H7 (cell line): ENCODE data around the gene PEX14. TPM values are rescaled to one million over a fixed set of nuclear protein-coding genes. Genes with fewer than 3 reads are reported as not detected.
A peak's percentile ranks its signal among the peaks of the same experiment; 100 is the strongest.

ENCODE experiments used
- DNase-seq: peaks from one replicate; pipeline ENCODE4 v3.0.0; 2012
- H3K27me3 ChIP-seq: 2 replicates; pipeline ENCODE4 v1.6.0; 2011; ENCODE audit warnings: mild to moderate bottlenecking, low read length; ENCODE audit not compliant: control insufficient read depth, insufficient read depth
- H3K36me3 ChIP-seq: replicated peaks from 2 replicates; pipeline ENCODE4 v1.5.1; 2011; ENCODE audit warnings: low read length; ENCODE audit not compliant: control insufficient read depth, insufficient read depth
- H3K4me3 ChIP-seq: 2 replicates; pipeline ENCODE4 v1.5.1; 2011; ENCODE audit warnings: low read depth, mild to moderate bottlenecking, control low read depth, low read length, moderate library complexity; ENCODE audit not compliant: insufficient read depth
- total RNA-seq: library from RNA; depleted of rRNA; stranded (reverse); fragments of >200 nt; shearing (Covaris generic); gene quantifications from 2 replicates; pipeline ENCODE4 v1.2.3, GENCODE V29; 2014

PEX14 gene
- total RNA-seq, 1 experiment from 2014 or later = 58.5 TPM

DNA sequence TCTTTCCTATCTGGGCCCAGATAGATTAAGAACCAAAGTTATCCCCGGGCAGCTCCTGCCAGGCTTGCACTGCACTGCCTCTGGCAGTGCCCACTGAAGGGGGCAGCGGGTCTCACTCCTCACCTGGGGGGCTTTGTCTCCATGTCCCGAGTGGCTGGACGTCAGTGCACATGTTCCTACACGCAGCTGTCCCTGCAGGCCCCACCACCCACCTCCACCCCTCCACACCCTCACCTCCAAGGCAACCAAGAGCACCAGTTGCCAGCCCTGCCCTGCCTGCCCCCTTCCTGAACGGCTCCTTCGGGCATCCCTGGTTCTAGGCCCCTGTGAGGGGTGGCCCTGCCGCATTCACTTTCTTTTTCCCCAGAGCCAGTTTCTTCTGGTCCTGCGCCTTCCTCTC is 147.2 kb downstream of the PEX14 start:
- Histone ChIP-seq H3K4me3 (no peak overlapping the region), H3K36me3 (peaks cover 1% of the 10 kb centered on the region; the same call in 1 of the 2 replicates), H3K27me3 (no peaks in the 10 kb centered on the region)
- DNase-seq = no peak

DNA sequence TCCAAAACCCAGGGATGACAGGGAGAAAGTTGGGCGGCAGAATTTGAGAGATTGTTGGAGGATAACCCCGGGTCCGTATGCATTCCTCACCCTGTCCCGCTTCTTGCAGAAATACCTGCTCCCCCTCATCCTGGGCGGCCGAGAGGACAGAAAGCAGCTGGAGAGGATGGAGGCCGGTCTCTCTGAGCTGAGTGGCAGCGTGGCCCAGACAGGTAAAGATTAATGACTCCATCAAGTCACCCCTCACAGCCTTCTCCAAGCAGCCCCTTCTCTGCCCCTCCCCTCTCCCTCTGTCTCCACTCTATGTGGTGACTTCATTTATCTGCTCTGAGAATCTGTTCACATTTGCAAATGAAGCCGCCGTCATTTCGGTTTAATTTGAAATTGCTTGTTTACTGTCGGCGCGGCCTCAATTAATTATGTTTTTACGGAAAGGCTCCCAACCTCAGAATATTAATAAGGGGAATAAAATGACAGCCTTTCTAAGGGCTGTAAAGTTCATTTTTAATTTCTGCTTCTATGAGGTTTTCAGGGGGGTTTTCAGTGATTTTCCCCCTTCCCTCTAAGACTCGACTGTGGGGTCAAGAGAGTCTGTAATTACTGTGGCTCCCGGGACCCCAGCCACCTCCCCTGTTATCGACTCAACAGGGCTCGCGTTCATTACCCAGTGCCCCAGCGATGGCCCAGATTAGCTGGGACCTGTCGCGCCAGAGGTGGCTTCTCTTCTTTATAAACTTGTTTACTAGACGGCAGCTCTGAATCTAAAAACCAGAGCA is 148.3 kb downstream of the PEX14 start:
- Histone ChIP-seq H3K36me3 (peaks cover 1% of the 10 kb centered on the region; the same call in 1 of the 2 replicates), H3K4me3 (no peak overlapping the region), H3K27me3 (no peaks in the 10 kb centered on the region)
- DNase-seq = no peak

DNA sequence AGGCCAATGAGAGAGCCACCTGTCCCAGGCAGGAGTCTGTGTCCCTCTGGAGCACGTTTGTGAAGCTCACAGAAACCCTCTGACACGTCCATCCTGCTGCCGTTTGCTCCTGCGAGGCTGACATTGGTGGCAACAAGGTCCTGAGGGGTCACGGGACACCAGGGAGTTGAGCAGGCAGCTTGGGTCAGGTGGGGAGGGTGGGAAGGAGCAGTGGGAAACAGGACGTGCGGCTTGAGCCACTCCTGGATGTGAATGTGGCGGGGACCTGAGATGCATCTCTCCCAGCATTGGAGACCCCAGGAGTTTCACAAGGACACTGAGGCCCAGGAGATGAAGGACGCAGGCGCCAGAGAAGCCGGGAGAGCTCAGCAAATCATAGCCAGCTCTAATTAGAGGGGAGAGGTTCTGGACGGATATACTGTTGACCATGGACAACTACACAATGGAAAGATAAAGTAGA is 149.0 kb downstream of the PEX14 start:
- DNase-seq = no peak

DNA sequence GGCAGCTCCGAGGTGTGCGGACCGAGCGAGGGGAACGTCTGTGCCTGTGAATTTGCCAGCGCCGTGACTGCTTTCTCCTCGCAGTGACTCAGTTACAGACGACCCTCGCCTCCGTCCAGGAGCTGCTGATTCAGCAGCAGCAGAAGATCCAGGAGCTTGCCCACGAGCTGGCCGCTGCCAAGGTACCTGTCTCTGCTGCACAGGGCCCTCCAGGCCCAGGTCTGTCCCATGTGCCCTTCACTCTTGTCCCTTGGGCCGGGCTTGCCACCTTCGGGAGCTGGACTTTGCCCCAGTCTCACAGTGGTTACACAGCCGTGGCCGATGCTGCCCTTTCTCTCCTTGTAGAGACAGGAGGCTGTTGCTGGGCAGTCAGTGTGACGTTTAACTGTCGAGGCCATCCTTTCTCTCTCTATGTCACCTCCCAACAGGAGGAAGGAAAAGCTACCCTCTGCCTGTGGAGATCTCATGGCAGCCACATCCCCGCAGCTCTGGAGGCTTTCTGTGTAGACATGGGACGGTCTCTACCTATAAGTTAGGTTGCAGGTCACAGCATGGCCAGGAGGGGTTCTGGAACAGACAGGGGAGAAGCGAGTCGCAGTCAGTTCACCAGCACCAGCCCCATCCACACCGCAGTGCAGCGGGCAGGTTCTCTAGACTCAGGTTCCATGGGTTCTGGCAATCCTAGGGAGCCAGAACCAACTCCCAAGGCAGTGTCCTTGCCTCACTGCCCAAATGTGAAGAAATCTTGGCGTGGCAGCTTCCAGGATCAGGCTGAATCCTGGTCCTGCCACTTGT is 149.7 kb downstream of the PEX14 start:
- H3K27me3 ChIP-seq = no peaks in the 10 kb centered on the region
- no peak for DNase-seq
- H3K36me3 ChIP-seq = peaks cover 1% of the 10 kb centered on the region; the same call in 1 of the 2 replicates
- no peak overlapping the region for H3K4me3 ChIP-seq

More for the DNA sequence above, 149.0 kb downstream of the PEX14 start:
- Histone ChIP-seq H3K36me3 (peaks cover 1% of the 10 kb centered on the region; the same call in 1 of the 2 replicates), H3K4me3 (no peak overlapping the region), H3K27me3 (no peaks in the 10 kb centered on the region)

DNA sequence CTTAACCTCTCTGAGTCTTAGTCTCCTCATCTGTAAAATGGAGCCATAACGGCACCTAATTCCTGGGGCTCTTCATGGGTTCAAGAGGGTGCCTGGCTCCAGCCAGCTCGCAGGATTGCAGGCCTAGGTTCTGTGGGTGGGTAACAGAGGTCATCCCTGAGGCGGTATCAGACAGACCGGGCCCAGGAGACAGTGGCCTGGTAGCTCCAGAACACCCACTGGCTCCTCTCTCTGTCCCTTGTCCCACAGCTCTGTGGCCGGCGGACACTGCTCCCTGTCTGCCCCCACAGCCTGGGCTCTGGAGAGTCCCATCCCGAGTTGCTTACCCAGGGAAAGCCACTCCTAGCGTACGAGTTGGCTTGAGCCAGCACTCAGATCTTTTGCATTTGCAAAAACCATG is 150.3 kb downstream of the PEX14 start:
- Histone ChIP-seq H3K36me3 (peaks cover 1% of the 10 kb centered on the region; the same call in 1 of the 2 replicates), H3K27me3 (no peaks in the 10 kb centered on the region), H3K4me3 (no peak overlapping the region)
- DNase-seq = no peak

DNA sequence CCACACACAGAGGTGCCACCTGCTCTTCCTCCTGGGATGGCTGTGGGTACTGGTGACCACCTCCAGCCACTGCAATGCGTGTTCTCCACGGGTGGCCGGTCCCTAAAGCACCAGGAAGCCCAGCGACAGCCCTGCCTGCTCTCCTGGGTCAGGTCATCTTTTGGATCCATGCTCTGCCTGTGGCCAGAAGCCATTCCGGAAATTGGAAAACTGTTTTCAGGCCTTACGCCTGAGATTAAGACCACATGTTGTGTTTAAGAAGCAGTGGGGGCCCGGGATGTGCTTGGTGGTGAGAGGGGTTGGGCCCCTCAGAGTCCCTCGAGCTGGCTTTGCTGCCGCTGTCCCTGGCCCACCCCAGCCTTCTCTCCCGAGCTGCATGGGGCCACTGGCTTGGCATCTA is 150.8 kb downstream of the PEX14 start:
- no peaks in the 10 kb centered on the region for H3K27me3 ChIP-seq
- peaks cover 1% of the 10 kb centered on the region; the same call in 1 of the 2 replicates for H3K36me3 ChIP-seq
- H3K4me3 ChIP-seq = no peak overlapping the region
- no peak for DNase-seq

DNA sequence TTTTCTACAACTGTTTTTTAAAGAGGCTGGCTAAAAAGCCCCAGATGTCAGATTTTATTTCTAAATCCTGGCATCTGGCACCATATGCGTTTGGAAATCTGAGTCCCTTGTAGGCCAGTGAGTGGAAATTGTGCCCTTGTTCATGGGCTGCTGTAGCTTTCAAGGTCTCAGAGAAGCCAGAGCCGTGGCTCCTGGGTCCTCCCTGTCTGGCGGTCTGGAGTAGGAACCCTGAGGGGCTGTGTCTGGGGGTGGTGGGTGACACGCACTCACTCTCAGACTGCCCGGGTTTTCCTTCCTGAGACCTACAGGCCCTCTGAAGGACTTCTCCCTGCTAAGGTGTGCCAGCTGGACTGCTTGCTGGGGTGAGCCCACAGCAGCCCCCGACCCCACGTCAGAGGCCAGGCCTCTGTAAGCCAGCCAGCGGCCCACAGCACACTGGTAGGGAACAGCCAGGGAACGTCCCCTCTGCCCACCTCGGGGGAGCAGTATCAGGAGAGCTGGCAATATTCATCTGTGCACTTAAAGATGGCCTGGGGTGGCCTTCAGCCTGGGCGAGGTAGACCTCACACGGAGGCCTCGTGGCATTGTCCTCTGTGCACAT is 151.5 kb downstream of the PEX14 start:
- no peak for DNase-seq
- Histone ChIP-seq H3K27me3 (no peaks in the 10 kb centered on the region), H3K36me3 (peaks cover 1% of the 10 kb centered on the region; the same call in 1 of the 2 replicates), H3K4me3 (no peak overlapping the region)

DNA sequence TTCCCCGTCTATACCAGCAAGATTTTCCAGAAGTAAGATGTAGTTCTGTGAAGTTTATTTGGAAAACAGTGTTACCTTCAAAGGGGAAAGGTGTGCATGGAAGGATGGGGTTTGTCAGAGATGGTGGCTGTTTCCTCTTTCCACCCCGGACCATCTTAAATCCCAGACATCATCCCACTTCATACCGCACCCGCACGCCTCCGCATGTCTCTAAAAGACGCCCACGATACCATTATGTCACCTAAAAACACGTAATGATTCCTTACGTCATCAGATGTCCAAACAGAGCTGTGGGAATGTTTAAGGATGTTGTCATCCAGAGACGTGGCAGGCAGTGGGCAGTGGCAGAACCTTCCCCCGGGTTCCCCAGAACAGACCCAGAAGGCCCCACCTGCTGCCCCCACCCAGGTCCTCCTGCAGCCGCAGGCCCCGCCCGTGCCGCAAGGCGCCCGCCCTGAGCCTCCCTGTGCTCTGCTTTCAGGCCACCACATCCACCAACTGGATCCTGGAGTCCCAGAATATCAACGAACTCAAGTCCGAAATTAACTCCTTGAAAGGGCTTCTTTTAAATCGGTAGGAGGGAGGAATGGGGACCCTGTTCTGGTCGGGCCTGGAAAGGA is 152.2 kb downstream of the PEX14 start:
- Histone ChIP-seq H3K27me3 (no peaks in the 10 kb centered on the region), H3K4me3 (no peak overlapping the region), H3K36me3 (peaks cover 1% of the 10 kb centered on the region; the same call in 1 of the 2 replicates)
- DNase-seq = peak; percentile 46

DNA sequence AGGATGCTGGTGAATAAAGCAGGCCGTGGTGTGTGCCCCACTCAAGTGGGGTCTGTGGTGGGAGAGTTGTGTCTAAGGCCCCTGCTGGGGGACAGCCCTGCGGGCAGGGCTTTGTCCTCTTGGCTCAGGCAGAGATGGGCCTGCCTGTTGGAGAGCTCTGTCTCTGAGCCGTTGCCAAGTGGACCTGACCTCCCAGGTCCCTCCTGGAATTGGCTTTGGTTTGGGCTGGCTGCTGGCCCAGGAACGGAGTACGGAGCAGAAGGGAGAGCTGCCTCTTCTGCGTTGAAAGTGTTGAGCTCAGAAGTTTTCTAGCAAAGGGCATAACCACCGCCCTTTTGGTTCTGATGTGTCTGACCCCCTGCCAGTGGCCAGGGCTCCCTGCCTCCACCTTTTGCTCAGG is 153.9 kb downstream of the PEX14 start:
- Histone ChIP-seq H3K27me3 (no peaks in the 10 kb centered on the region), H3K4me3 (no peak overlapping the region), H3K36me3 (peaks cover 1% of the 10 kb centered on the region; the same call in 1 of the 2 replicates)
- peak; percentile 38 for DNase-seq

DNA sequence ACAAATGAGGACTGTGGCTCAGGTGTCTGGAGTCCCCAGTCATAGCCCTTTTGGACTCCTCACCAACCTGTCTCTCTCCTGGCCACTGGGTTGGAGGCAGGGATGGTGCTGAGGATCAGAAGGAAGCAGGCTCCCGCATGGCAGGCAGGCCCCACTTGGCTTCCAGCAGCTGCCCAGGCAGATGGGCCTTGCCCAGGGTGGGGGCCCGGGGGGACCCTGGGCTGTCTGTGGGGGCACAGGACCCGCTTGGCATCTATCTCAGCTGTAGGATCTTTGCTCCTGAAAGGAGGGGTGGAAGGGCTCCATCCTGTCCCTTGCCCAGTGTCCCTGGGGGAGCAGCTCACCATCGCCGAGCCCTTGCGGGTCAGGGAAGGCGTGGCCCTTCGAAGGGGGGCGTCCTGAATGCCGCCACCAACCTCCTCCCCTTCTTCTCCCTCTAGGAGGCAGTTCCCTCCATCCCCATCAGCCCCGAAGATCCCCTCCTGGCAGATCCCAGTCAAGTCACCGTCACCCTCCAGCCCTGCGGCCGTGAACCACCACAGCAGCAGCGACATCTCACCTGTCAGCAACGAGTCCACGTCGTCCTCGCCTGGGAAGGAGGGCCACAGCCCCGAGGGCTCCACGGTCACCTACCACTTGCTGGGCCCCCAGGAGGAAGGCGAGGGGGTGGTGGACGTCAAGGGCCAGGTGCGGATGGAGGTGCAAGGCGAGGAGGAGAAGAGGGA is 154.5 kb downstream of the PEX14 start:
- Histone ChIP-seq H3K27me3 (no peaks in the 10 kb centered on the region), H3K36me3 (peaks cover under 1% of the 10 kb centered on the region; the same call in 1 of the 2 replicates), H3K4me3 (no peak overlapping the region)
- DNase-seq = peak; percentile 62

DNA sequence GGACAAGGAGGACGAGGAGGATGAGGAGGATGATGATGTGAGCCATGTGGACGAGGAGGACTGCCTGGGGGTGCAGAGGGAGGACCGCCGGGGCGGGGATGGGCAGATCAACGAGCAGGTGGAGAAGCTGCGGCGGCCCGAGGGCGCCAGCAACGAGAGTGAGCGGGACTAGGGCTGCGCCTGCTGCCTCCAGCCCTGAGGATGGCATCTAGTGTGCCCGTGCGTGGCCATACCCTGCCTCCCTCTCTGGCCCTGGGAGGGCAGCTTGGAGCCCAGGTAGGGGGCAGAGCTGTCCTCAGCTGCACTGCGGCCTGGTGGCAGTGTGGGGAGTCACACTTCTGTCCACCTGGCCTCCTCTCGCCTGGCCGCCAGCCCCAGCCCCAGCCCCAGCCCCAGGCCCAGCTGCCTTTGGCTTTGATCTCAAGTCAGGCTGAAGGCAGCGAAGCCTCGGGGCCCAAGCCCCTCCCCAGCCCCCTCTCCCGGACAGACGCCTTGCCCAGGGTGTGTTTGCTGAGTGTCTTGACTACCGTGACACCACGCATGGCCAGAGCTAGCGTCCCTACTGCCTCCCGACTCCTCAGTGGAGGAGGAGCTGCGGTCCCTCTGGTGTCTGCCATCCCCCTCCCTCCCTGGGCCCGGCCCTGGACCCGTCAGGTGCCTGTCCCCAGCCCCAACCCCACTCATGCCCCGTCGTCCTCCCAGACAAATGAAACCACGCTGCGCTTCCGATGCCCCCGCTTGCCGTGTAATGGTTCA is 155.2 kb downstream of the PEX14 start:
- Histone ChIP-seq H3K27me3 (no peaks in the 10 kb centered on the region), H3K4me3 (no peak overlapping the region), H3K36me3 (no peaks in the 10 kb centered on the region; the same call in 1 of the 2 replicates)
- peak; percentile 88 for DNase-seq

DNA sequence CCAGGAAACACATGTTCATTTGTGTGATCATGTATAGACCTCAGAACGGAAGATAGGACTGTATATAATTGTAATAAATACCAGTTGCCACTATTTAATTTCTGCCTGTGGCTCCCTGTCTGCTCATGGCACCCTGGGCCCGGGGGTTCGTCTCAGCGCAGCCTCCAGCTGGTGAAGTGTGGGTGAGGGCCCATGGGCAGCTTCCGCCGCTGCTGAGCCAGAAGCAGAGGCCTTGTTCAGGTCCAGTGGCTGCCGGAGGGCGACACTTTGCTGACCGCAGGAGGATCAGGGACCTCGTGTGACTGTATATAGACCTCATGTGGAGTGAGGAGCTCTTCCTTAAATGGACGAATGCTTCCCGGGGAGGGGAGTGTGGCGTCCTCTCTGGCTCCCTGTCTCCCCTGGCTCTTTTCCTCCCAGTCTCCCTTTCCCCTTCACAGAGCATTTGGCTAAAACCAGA is 155.9 kb downstream of the PEX14 start:
- Histone ChIP-seq H3K36me3 (no peaks in the 10 kb centered on the region; the same call in 1 of the 2 replicates), H3K27me3 (no peaks in the 10 kb centered on the region), H3K4me3 (no peak overlapping the region)
- peak; percentile 70 for DNase-seq
